OCI-LY7 (cell line): ENCODE measurements around the gene LPAR2. TPM values are rescaled to one million over a fixed set of nuclear protein-coding genes. Genes with fewer than 3 reads are reported as not detected.

Experiments
- BruUV-seq: library from RNA; stranded (reverse); fragments of 400-500 nt; replicated peaks from 2 replicates; lab custom pipeline; 2021; lab: Mats Ljungman, UMichigan
- CTCF ChIA-PET: fragments of 300-600 bp; sonication (Branson Sonifier 250); formaldehyde crosslinking; loops from one replicate; lab custom pipeline; 2022; ENCODE audit warnings: antibody characterized with exemption; ENCODE audit not compliant: unreplicated experiment; lab: Charles Lee
- POLR2A ChIA-PET: fragments of 300-600 bp; sonication (Branson Sonifier 250); formaldehyde crosslinking; loops from one replicate; lab custom pipeline; 2022; ENCODE audit warnings: antibody characterized with exemption; lab: Charles Lee
- DNase-seq: peaks from one replicate; pipeline ENCODE4 v3.0.0-alpha.2; 2015; ENCODE audit warnings: low spot score
- H2AFZ ChIP-seq: fragments of 200-600 bp; sonication (generic), shearing (Covaris generic); 2 replicates; pipeline ENCODE4 v1.6.1; 2014; ENCODE audit warnings: mild to moderate bottlenecking, antibody characterized with exemption, low read length, moderate library complexity
- H3K27ac ChIP-seq: fragments of 200-600 bp; sonication (generic); 2 replicates; pipeline ENCODE4 v1.5.1; 2014; ENCODE audit warnings: mixed run types, low read depth, mild to moderate bottlenecking, moderate library complexity, low read length, inconsistent platforms; ENCODE audit not compliant: poor library complexity, severe bottlenecking
- H3K36me3 ChIP-seq: fragments of 200-600 bp; sonication (generic); 2 replicates; pipeline ENCODE4 v1.6.1; 2014; ENCODE audit warnings: mild to moderate bottlenecking, antibody characterized with exemption, low read length, moderate library complexity, mixed read lengths; ENCODE audit not compliant: insufficient read depth
- H3K4me1 ChIP-seq: fragments of 200-600 bp; sonication (generic); 2 replicates; pipeline ENCODE4 v1.5.1; 2014; ENCODE audit warnings: mild to moderate bottlenecking, low read length; ENCODE audit not compliant: insufficient read depth, poor library complexity, severe bottlenecking
- H3K4me2 ChIP-seq: fragments of 200-600 bp; sonication (generic); 2 replicates; pipeline ENCODE4 v1.6.1; 2014; ENCODE audit warnings: mild to moderate bottlenecking, low read length
- H3K4me3 ChIP-seq: fragments of 200-600 bp; sonication (generic); 2 replicates; pipeline ENCODE4 v1.5.1; 2014; ENCODE audit warnings: mild to moderate bottlenecking, low read depth, low read length; ENCODE audit not compliant: poor library complexity, severe bottlenecking
- H3K79me2 ChIP-seq: fragments of 200-600 bp; sonication (generic); 2 replicates; pipeline ENCODE4 v1.6.1; 2016; ENCODE audit warnings: low read depth, mild to moderate bottlenecking, low read length, moderate library complexity, mixed read lengths; ENCODE audit not compliant: insufficient read depth
- H3K9me2 ChIP-seq: fragments of 200-600 bp; sonication (generic); 2 replicates; pipeline ENCODE4 v1.6.1; 2016; ENCODE audit warnings: mild to moderate bottlenecking, low read length, mixed read lengths; ENCODE audit not compliant: insufficient read depth
- H3K9me3 ChIP-seq: fragments of 200-600 bp; sonication (generic); 2 replicates; pipeline ENCODE4 v1.6.1; 2014; ENCODE audit warnings: mild to moderate bottlenecking, mixed run types, low read length, mixed read lengths
- H4K20me1 ChIP-seq: fragments of 200-600 bp; sonication (generic); 2 replicates; pipeline ENCODE4 v1.6.1; 2014; ENCODE audit warnings: mild to moderate bottlenecking, antibody characterized with exemption, low read length, moderate library complexity, mixed read lengths; ENCODE audit not compliant: insufficient read depth
- EZH2phosphoT487 ChIP-seq: fragments of 200-600 bp; sonication (generic); IDR thresholded peaks from 2 replicates; pipeline ENCODE4 v1.6.1; 2018; ENCODE audit warnings: low read depth, borderline replicate concordance, mild to moderate bottlenecking, mixed run types, antibody characterized with exemption, low read length, moderate library complexity, mixed read lengths
- intact Hi-C: fragments of 100-400 bp; cut with micrococcal nuclease; formaldehyde crosslinking; loops from one replicate; pipeline ENCODE4 v1.10.0; 2022; ENCODE audit not compliant: unreplicated experiment
- total RNA-seq, 2 experiments: library from RNA; depleted of rRNA in 1 of 2; stranded (reverse); fragments of >200 nt in 1 of 2; shearing (Covaris generic) in 1 of 2; gene quantifications; 2 replicates each; pipeline ENCODE4 v1.2.3, GENCODE V29; 2014 to 2022
- TF ChIP-seq, protein P1 (sequence below): fragments of 200-600 bp; sonication (generic); conservative IDR thresholded peaks from 2 replicates; pipeline ENCODE4 v1.5.1; 2014; ENCODE audit warnings: mild to moderate bottlenecking, antibody characterized with exemption, low read length, moderate library complexity, mixed read lengths

Gene LPAR2
- total RNA-seq, 2 experiments from 2014 or later = 12.4 to 18.4 TPM

DNA sequence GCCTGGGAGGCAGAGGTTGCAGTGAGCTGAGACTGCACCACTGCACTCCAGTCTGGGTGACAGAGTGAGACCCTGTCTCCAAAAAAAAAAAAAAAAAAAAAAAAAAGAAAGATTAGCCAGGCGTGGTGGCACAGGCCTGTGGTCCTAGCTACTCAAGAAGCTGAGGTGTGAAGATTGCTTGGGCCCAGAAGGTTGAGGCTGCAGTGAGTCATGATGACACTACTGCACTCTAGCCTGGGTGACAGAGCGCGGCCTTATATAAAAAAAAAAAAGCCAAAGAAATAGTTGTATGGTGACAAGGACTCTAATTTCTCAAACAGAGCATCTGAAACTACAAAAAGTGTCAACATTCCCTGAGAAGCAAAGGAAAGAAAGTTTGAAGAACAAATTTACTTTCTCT lies 12.9 kb downstream of the LPAR2 start:
- Histone ChIP-seq H2AFZ (no peak overlapping the region), H3K36me3 (no peaks in the 10 kb centered on the region), H3K9me2 (no peaks in the 10 kb centered on the region), H3K4me3 (no peak overlapping the region), H3K9me3 (no peaks in the 10 kb centered on the region), H3K79me2 (no peaks in the 10 kb centered on the region), H3K4me1 (peaks cover 16% of the 10 kb centered on the region), H3K27ac (no peak overlapping the region), H3K4me2 (no peak overlapping the region), H4K20me1 (no peaks in the 10 kb centered on the region)
- intact Hi-C loops = no loop called here
- no TSS peak for BruUV-seq
- POLR2A ChIA-PET = interaction anchor here (0.6 kb wide), 1 partner anchor 327 kb away, joined by 5 read pairs; no protein-coding TSS in a partner anchor
- CTCF ChIA-PET = no interaction called here
- TF ChIP-seq, protein P1, sequence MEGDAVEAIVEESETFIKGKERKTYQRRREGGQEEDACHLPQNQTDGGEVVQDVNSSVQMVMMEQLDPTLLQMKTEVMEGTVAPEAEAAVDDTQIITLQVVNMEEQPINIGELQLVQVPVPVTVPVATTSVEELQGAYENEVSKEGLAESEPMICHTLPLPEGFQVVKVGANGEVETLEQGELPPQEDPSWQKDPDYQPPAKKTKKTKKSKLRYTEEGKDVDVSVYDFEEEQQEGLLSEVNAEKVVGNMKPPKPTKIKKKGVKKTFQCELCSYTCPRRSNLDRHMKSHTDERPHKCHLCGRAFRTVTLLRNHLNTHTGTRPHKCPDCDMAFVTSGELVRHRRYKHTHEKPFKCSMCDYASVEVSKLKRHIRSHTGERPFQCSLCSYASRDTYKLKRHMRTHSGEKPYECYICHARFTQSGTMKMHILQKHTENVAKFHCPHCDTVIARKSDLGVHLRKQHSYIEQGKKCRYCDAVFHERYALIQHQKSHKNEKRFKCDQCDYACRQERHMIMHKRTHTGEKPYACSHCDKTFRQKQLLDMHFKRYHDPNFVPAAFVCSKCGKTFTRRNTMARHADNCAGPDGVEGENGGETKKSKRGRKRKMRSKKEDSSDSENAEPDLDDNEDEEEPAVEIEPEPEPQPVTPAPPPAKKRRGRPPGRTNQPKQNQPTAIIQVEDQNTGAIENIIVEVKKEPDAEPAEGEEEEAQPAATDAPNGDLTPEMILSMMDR = no peak
- no peak for TF ChIP-seq EZH2phosphoT487
- no peak for DNase-seq

DNA sequence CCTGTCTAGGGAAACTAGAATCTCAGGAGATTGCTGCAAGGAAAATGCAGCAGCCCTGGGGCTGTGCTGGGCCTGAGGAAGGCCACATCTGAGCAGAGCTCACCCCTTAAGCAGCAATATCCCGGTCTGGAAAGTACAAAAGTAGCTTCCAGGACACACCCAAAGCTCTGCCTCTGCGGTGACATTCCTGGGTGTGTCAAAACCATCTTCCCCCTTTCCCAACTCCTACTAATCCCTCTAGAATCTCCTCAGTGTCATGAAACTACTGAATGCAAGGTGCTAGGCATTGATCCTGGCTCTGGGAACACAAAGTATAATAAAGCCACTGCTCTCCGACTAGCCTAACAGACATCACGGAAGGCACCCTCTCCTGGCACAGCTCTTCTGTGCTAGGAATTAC lies 14.5 kb downstream of the LPAR2 start:
- CTCF ChIA-PET = no interaction called here

More for the DNA sequence above, 14.5 kb downstream of the LPAR2 start:
- intact Hi-C loops = no loop called here
- POLR2A ChIA-PET = no interaction called here
- TF ChIP-seq EZH2phosphoT487 = no peak
- TF ChIP-seq, protein P1 = no peak
- Histone ChIP-seq H4K20me1 (no peaks in the 10 kb centered on the region), H3K79me2 (no peaks in the 10 kb centered on the region), H3K4me2 (no peak overlapping the region), H3K4me1 (peaks cover 10% of the 10 kb centered on the region), H3K4me3 (no peak overlapping the region), H3K9me2 (no peaks in the 10 kb centered on the region), H2AFZ (no peak overlapping the region), H3K36me3 (no peaks in the 10 kb centered on the region), H3K27ac (no peak overlapping the region), H3K9me3 (no peaks in the 10 kb centered on the region)
- no TSS peak for BruUV-seq
- no peak for DNase-seq
